ENCODE data around the gene SCT.

The SCT gene

GRCh38 chr11:608791-609251, 18.2 kb downstream of the SCT start:
- no peak overlapping the region for H3K4me3 ChIP-seq (ENCODE audit: low read depth, low read length)
- H3K36me3 ChIP-seq (ENCODE audit: control insufficient read depth in 1 of 2, insufficient read depth in 2 of 2, low read length in 2 of 2), result peaks cover 93 to 95% of the 10 kb centered on the region in 2 experiments
- H3K9ac ChIP-seq (ENCODE audit: low read length), result no peak overlapping the region
- peaks cover 2% of the 10 kb centered on the region in 2 experiments for H3K4me1 ChIP-seq (ENCODE audit: control insufficient read depth in 1 of 2, insufficient read depth in 2 of 2, low read length in 2 of 2)
- H3K4ac ChIP-seq (ENCODE audit: low read depth, low read length), result no peak overlapping the region
- H3K79me1 ChIP-seq (ENCODE audit: low read length), result no peaks in the 10 kb centered on the region
- no peak overlapping the region for H3K23ac ChIP-seq (ENCODE audit: low read length)
- H3K9me3 ChIP-seq (ENCODE audit: insufficient read depth, low read depth, low read length), result no peaks in the 10 kb centered on the region
- H4K8ac ChIP-seq (ENCODE audit: low read depth, low read length), result no peak overlapping the region
- H2AFZ ChIP-seq (ENCODE audit: insufficient read depth, low read length, poor library complexity), result no peak overlapping the region
- WGBS (ENCODE audit: extremely low coverage, insufficient coverage, insufficient read length), result no CpG with 5 or more reads among the region's 28 CpGs
- H2AK5ac ChIP-seq (ENCODE audit: low read length), result no peak overlapping the region
- no peak overlapping the region for H4K91ac ChIP-seq (ENCODE audit: low read depth, low read length)
- H2BK5ac ChIP-seq (ENCODE audit: low read depth, low read length, poor library complexity), result no peak overlapping the region
- H3K27ac ChIP-seq (ENCODE audit: low read depth, low read length), result no peak overlapping the region
- H3K18ac ChIP-seq (ENCODE audit: low read length), result no peak overlapping the region
- DNase-seq, result no peak
- H3K14ac ChIP-seq (ENCODE audit: low read length), result no peak overlapping the region
- H4K12ac ChIP-seq (ENCODE audit: low read depth, low read length), result no peak overlapping the region
- H2BK12ac ChIP-seq (ENCODE audit: low read length), result no peak overlapping the region
- H3K4me2 ChIP-seq (ENCODE audit: low read length), result no peak overlapping the region
- no peaks in the 10 kb centered on the region for H3K27me3 ChIP-seq (ENCODE audit: insufficient read depth, low read length)
- no peak overlapping the region for H2BK120ac ChIP-seq (ENCODE audit: insufficient read depth, low read length, poor library complexity)
- H3K79me2 ChIP-seq (ENCODE audit: control insufficient read depth, insufficient read depth, low read length, poor library complexity), result no peaks in the 10 kb centered on the region

GRCh38 chr11:607971-608659, 18.9 kb downstream of the SCT start:
- Histone ChIP-seq H3K4me2 (ENCODE audit: low read length) (no peak overlapping the region), H3K4ac (ENCODE audit: low read depth, low read length) (no peak overlapping the region), H3K4me1 (ENCODE audit: control insufficient read depth in 1 of 2, insufficient read depth in 2 of 2, low read length in 2 of 2) (no peaks in the 10 kb centered on the region), H2BK120ac (ENCODE audit: insufficient read depth, low read length, poor library complexity) (no peak overlapping the region), H2AFZ (ENCODE audit: insufficient read depth, low read length, poor library complexity) (no peak overlapping the region), H3K9ac (ENCODE audit: low read length) (no peak overlapping the region), H3K27ac (ENCODE audit: low read depth, low read length) (no peak overlapping the region), H3K27me3 (ENCODE audit: insufficient read depth, low read length) (no peaks in the 10 kb centered on the region), H3K14ac (ENCODE audit: low read length) (no peak overlapping the region), H3K36me3 (ENCODE audit: control insufficient read depth in 1 of 2, insufficient read depth in 2 of 2, low read length in 2 of 2) (peaks cover 96 to 98% of the 10 kb centered on the region in 2 experiments), H3K9me3 (ENCODE audit: insufficient read depth, low read depth, low read length) (no peaks in the 10 kb centered on the region), H3K4me3 (ENCODE audit: low read depth, low read length) (no peak overlapping the region), H3K23ac (ENCODE audit: low read length) (no peak overlapping the region), H3K79me1 (ENCODE audit: low read length) (no peaks in the 10 kb centered on the region), H2BK12ac (ENCODE audit: low read length) (no peak overlapping the region), H3K79me2 (ENCODE audit: control insufficient read depth, insufficient read depth, low read length, poor library complexity) (no peaks in the 10 kb centered on the region), H2AK5ac (ENCODE audit: low read length) (no peak overlapping the region), H3K18ac (ENCODE audit: low read length) (no peak overlapping the region), H2BK5ac (ENCODE audit: low read depth, low read length, poor library complexity) (no peak overlapping the region), H4K91ac (ENCODE audit: low read depth, low read length) (no peak overlapping the region), H4K12ac (ENCODE audit: low read depth, low read length) (peak overlapping the region; percentile 56), H4K8ac (ENCODE audit: low read depth, low read length) (no peak overlapping the region)
- no peak for DNase-seq
- WGBS (ENCODE audit: extremely low coverage, insufficient coverage, insufficient read length), result no CpG with 5 or more reads among the region's 45 CpGs

- Histone ChIP-seq H3K9ac (ENCODE audit: low read length) (no peak overlapping the region), H3K23ac (ENCODE audit: low read length) (no peak overlapping the region), H3K14ac (ENCODE audit: low read length) (no peak overlapping the region), H3K36me3 (ENCODE audit: control insufficient read depth in 1 of 2, insufficient read depth in 2 of 2, low read length in 2 of 2) (peaks cover 95 to 96% of the 10 kb centered on the region in 2 experiments), H3K4me3 (ENCODE audit: low read depth, low read length) (no peak overlapping the region), H4K8ac (ENCODE audit: low read depth, low read length) (no peak overlapping the region), H2BK12ac (ENCODE audit: low read length) (no peak overlapping the region), H3K9me3 (ENCODE audit: insufficient read depth, low read depth, low read length) (no peaks in the 10 kb centered on the region), H3K79me1 (ENCODE audit: low read length) (no peaks in the 10 kb centered on the region), H3K27ac (ENCODE audit: low read depth, low read length) (no peak overlapping the region), H3K4me2 (ENCODE audit: low read length) (no peak overlapping the region), H2BK5ac (ENCODE audit: low read depth, low read length, poor library complexity) (no peak overlapping the region), H2BK120ac (ENCODE audit: insufficient read depth, low read length, poor library complexity) (no peak overlapping the region), H3K79me2 (ENCODE audit: control insufficient read depth, insufficient read depth, low read length, poor library complexity) (no peaks in the 10 kb centered on the region), H3K18ac (ENCODE audit: low read length) (no peak overlapping the region), H4K91ac (ENCODE audit: low read depth, low read length) (no peak overlapping the region), H2AK5ac (ENCODE audit: low read length) (no peak overlapping the region), H3K4me1 (ENCODE audit: control insufficient read depth in 1 of 2, insufficient read depth in 2 of 2, low read length in 2 of 2) (no peaks in the 10 kb centered on the region), H3K4ac (ENCODE audit: low read depth, low read length) (no peak overlapping the region), H4K12ac (ENCODE audit: low read depth, low read length) (no peak overlapping the region), H3K27me3 (ENCODE audit: insufficient read depth, low read length) (no peaks in the 10 kb centered on the region), H2AFZ (ENCODE audit: insufficient read depth, low read length, poor library complexity) (no peak overlapping the region)
- DNase-seq, result no peak
- WGBS (ENCODE audit: extremely low coverage, insufficient coverage, insufficient read length), result no CpG with 5 or more reads among the region's 35 CpGs
These were observed 19.8 kb downstream of the SCT start for GRCh38 chr11:607020-607780.

- no peak overlapping the region for H2AFZ ChIP-seq (ENCODE audit: insufficient read depth, low read length, poor library complexity)
- H2BK120ac ChIP-seq (ENCODE audit: insufficient read depth, low read length, poor library complexity), result no peak overlapping the region
- no peak overlapping the region for H3K14ac ChIP-seq (ENCODE audit: low read length)
- no peaks in the 10 kb centered on the region for H3K79me2 ChIP-seq (ENCODE audit: control insufficient read depth, insufficient read depth, low read length, poor library complexity)
- no peak overlapping the region for H2AK5ac ChIP-seq (ENCODE audit: low read length)
- no peak overlapping the region for H3K23ac ChIP-seq (ENCODE audit: low read length)
- no peak overlapping the region for H2BK12ac ChIP-seq (ENCODE audit: low read length)
- no peaks in the 10 kb centered on the region for H3K27me3 ChIP-seq (ENCODE audit: insufficient read depth, low read length)
- H3K4ac ChIP-seq (ENCODE audit: low read depth, low read length), result no peak overlapping the region
- H4K8ac ChIP-seq (ENCODE audit: low read depth, low read length), result no peak overlapping the region
- H3K79me1 ChIP-seq (ENCODE audit: low read length), result no peaks in the 10 kb centered on the region
- H3K4me2 ChIP-seq (ENCODE audit: low read length), result no peak overlapping the region
- no peak overlapping the region for H3K27ac ChIP-seq (ENCODE audit: low read depth, low read length)
- H4K12ac ChIP-seq (ENCODE audit: low read depth, low read length), result no peak overlapping the region
- no peak overlapping the region for H3K4me3 ChIP-seq (ENCODE audit: low read depth, low read length)
- H2BK5ac ChIP-seq (ENCODE audit: low read depth, low read length, poor library complexity), result no peak overlapping the region
- no peak overlapping the region for H3K9ac ChIP-seq (ENCODE audit: low read length)
- no peak overlapping the region for H3K18ac ChIP-seq (ENCODE audit: low read length)
- WGBS (ENCODE audit: extremely low coverage, insufficient coverage, insufficient read length), result no CpG with 5 or more reads among the region's 19 CpGs
- H3K4me1 ChIP-seq (ENCODE audit: control insufficient read depth in 1 of 2, insufficient read depth in 2 of 2, low read length in 2 of 2), result no peaks in the 10 kb centered on the region
- H3K9me3 ChIP-seq (ENCODE audit: insufficient read depth, low read depth, low read length), result no peaks in the 10 kb centered on the region
- no peak overlapping the region for H4K91ac ChIP-seq (ENCODE audit: low read depth, low read length)
- peaks cover 96 to 97% of the 10 kb centered on the region in 2 experiments for H3K36me3 ChIP-seq (ENCODE audit: control insufficient read depth in 1 of 2, insufficient read depth in 2 of 2, low read length in 2 of 2)
- no peak for DNase-seq
These were observed 20.7 kb downstream of the SCT start for GRCh38 chr11:606245-606644.
